ENCODE data around the gene ELK3.

Gene ELK3

DNA sequence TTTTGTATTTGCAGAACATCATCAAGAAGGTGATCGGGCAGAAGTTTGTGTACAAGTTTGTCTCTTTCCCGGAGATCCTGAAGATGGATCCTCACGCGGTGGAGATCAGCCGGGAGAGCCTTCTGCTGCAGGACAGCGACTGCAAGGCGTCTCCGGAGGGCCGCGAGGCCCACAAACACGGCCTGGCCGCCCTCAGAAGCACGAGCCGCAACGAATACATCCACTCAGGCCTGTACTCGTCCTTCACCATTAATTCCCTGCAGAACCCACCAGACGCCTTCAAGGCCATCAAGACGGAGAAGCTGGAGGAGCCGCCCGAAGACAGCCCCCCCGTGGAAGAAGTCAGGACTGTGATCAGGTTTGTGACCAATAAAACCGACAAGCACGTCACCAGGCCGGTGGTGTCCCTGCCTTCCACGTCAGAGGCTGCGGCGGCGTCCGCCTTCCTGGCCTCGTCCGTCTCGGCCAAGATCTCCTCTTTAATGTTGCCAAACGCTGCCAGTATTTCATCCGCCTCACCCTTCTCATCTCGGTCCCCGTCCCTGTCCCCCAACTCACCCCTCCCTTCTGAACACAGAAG, 52.8 kb downstream of the ELK3 start:
- Mint-ChIP-seq H3K9me3 (ENCODE audit: low read depth) (no peaks in the 10 kb centered on the region), H3K4me3 (no peak overlapping the region), H3K27me3 (no peaks in the 10 kb centered on the region), H3K4me1 (ENCODE audit: low read depth) (peaks cover 35% of the 10 kb centered on the region), H3K27ac (no peak overlapping the region), H3K36me3 (peaks cover 22% of the 10 kb centered on the region)

- Mint-ChIP-seq H3K9me3 (ENCODE audit: low read depth) (no peaks in the 10 kb centered on the region), H3K27ac (peak overlapping the region; percentile 22), H3K27me3 (no peaks in the 10 kb centered on the region), H3K4me3 (no peak overlapping the region), H3K4me1 (ENCODE audit: low read depth) (peaks cover 36% of the 10 kb centered on the region), H3K36me3 (peaks cover 25% of the 10 kb centered on the region)
Observed at GRCh38 chr12:96247563-96247962, 53.4 kb downstream of the ELK3 start.

- Mint-ChIP-seq H3K27ac (no peak overlapping the region), H3K9me3 (ENCODE audit: low read depth) (no peaks in the 10 kb centered on the region), H3K36me3 (peaks cover 23% of the 10 kb centered on the region), H3K4me1 (ENCODE audit: low read depth) (peaks cover 30% of the 10 kb centered on the region), H3K27me3 (no peaks in the 10 kb centered on the region), H3K4me3 (no peak overlapping the region)
Observed at GRCh38 chr12:96248136-96248931, 54.2 kb downstream of the ELK3 start.

DNA sequence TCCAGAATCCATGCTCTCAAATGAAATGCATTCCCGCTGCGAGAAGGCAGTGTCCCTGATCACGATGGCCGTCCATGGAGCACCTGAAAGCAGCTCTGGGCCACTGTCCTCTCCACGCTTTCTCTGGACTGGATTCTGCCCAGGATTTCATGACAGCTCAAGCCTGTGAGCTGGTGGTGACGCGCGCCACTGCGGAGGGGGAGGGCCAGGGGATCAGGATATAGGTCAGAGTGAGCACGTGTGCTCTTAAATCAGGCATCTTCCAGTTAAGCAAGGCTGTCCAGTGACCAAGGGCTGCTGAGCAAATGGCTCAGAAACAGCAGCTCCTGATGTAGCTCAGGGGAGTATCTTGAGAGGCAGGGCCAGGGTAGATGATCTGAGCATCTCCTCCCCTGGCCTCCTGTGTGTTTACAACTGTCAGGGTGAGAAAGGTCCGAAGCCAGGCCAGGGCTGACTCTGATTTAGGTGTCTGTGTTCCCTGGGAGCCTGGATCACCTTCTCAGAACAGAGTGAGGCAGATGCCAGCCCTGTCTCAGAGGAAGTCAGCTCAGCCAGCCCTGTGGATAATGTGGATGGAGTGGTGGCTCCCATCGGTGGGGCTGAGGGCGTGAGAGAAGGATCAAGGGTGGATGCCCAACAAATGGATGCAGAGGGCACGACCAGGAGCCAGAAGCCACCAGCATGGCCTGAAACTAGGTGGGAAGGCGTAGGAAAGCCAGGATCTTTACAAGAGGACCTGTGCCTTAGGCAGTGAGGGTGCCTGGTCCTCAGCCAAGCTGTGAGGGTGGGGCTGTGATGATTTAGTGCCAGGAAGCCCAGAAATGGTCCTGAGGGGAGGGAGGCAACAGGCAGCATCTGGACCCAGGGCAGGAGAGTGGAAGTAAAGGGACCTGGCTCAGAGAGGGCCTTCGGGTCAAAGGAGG, 55.3 kb downstream of the ELK3 start:
- Mint-ChIP-seq H3K9me3 (ENCODE audit: low read depth) (no peaks in the 10 kb centered on the region), H3K27ac (peak overlapping the region; percentile 22), H3K4me3 (no peak overlapping the region), H3K4me1 (ENCODE audit: low read depth) (peaks cover 32% of the 10 kb centered on the region), H3K36me3 (peaks cover 23% of the 10 kb centered on the region), H3K27me3 (no peaks in the 10 kb centered on the region)

- Mint-ChIP-seq H3K4me3 (no peak overlapping the region), H3K27me3 (no peaks in the 10 kb centered on the region), H3K27ac (peak overlapping the region; percentile 10), H3K4me1 (ENCODE audit: low read depth) (peaks cover 35% of the 10 kb centered on the region), H3K36me3 (peaks cover 23% of the 10 kb centered on the region), H3K9me3 (ENCODE audit: low read depth) (no peaks in the 10 kb centered on the region)
Observed at GRCh38 chr12:96250119-96250685, 56.0 kb downstream of the ELK3 start.

DNA sequence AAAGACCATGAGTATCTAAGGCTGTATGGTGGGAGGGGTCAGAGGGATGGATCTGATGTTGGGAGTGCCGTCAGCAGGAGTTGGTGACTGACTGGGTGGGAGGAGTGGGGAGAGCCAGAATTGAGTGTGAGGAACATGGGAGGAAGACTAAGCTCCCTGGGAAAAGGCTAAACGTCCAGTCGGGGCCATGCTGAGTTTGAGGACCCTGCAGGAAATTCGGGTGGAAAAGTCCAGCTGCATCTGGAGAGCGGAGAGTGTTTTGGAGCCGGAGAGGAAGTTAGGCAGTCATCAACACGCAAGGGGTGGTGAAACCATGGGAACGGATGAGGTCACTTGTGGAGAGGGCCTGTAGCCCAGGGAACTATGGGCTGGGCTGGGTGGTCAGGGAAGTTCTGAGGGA, 60.9 kb downstream of the ELK3 start:
- Mint-ChIP-seq H3K9me3 (ENCODE audit: low read depth) (no peaks in the 10 kb centered on the region), H3K27ac (peak overlapping the region; percentile 54), H3K27me3 (no peaks in the 10 kb centered on the region), H3K4me3 (no peak overlapping the region), H3K36me3 (peaks cover 19% of the 10 kb centered on the region), H3K4me1 (ENCODE audit: low read depth) (peaks cover 22% of the 10 kb centered on the region)

DNA sequence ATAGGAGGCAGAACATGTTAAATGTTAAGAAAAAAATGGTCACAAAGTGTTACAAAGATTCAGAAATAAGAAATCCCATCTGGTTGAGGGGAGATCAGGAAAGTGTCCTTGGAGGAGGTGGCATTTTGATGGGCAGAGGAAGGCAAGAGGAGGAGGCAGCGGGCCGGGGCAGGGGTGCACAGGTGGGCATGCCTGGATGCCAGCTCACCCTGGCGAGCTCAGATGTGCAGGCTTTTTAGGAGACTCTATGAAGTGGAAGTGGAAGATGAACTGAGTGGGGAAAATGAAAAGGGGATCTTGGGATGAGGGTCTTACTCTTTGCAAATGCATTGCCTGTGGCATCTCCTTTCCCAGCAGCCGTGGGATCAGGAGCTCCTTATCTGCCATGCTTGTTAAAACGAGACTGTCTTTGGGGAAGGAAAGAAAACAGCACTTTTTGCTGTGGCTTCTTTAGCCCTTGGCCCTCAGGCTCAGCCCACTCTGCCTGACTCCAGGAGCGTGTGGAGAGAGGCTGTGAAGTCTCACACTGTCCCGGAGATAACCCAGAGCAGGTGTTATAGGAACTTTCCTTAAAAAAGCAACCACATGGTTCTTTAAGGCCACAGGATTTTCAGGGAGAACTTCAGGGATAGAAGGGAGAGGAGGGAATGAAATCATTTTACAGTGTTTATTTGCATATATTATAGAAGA, 62.6 kb downstream of the ELK3 start:
- Mint-ChIP-seq H3K36me3 (peaks cover 11% of the 10 kb centered on the region), H3K4me3 (no peak overlapping the region)

DNA sequence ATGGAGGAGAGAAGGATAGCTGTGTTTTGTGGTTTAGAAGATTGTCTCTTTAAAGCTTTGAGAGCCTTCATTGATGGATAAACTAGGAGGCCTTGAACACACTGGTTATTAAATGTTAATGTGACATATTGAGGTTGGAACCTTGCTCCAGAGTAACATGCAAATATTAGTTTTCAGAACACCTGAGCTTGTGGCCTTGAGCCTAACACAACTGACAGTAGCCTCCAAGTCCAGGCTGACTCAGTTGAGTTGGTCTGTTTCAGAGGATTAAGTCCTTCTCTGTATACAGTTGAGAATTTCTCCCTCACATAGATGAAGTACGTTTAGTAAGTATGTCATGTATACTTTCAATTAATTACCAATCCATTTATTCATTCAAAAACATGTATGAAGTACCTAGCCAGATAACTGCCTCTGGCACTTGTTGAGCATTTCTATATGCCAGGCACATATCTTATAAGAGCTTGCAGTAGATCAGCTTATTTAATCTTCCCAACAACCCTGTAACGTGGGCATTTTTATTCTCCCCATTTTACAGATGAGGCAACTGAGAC, 63.5 kb downstream of the ELK3 start:
- H3K9me3 Mint-ChIP-seq (ENCODE audit: low read depth): no peaks in the 10 kb centered on the region
- H3K27me3 Mint-ChIP-seq: no peaks in the 10 kb centered on the region
- H3K4me1 Mint-ChIP-seq (ENCODE audit: low read depth): peaks cover 17% of the 10 kb centered on the region
- no peak overlapping the region for H3K4me3 Mint-ChIP-seq
- H3K36me3 Mint-ChIP-seq: peaks cover 7% of the 10 kb centered on the region
- no peak overlapping the region for H3K27ac Mint-ChIP-seq

More for the DNA sequence above, 62.6 kb downstream of the ELK3 start:
- no peaks in the 10 kb centered on the region for H3K27me3 Mint-ChIP-seq
- no peak overlapping the region for H3K27ac Mint-ChIP-seq
- H3K4me1 Mint-ChIP-seq (ENCODE audit: low read depth): peaks cover 21% of the 10 kb centered on the region
- no peaks in the 10 kb centered on the region for H3K9me3 Mint-ChIP-seq (ENCODE audit: low read depth)

DNA sequence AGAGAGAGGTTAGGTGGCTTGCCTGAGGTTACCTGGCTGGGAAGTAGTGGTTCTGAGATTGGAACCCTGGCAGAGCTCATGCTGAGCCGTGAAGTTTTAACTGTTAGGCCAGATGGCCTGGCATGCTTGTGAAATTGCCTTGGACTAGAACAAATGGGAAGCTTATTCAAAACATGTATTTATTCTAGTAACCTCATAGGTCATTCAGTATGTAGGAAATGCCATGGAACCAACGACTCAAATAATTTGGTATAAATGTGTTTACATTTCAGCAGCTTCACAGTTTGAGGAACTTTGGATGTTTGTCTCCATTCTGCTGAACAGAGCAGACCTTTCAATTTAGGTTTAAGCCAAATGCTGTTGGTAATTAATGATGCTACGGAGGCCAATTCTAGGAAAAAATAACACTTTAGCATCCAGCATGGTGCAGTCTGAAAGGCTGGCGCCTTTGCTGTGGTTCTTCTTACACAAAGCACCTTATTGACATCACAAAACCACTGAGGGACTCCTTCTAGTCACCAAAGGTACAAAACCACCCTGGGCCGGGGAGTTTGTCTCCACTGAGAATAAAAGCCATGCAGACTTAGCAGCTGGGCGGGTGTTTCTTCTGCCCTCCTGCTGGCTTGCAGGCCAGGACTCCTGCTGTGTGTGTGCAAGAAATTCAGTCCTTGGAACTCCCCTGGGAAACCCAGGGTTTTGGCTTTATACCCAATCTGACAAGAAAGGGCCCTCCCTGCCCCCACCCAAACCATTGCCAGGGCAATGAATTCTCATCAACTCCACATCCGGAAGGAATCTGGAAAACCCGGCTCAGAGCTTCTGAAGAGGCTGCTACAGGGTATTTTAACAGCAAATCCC, 64.2 kb downstream of the ELK3 start:
- H3K4me1 Mint-ChIP-seq (ENCODE audit: low read depth): peaks cover 16% of the 10 kb centered on the region
- no peaks in the 10 kb centered on the region for H3K9me3 Mint-ChIP-seq (ENCODE audit: low read depth)
- H3K36me3 Mint-ChIP-seq: peaks cover 6% of the 10 kb centered on the region
- H3K4me3 Mint-ChIP-seq: no peak overlapping the region
- H3K27me3 Mint-ChIP-seq: no peaks in the 10 kb centered on the region
- no peak overlapping the region for H3K27ac Mint-ChIP-seq

DNA sequence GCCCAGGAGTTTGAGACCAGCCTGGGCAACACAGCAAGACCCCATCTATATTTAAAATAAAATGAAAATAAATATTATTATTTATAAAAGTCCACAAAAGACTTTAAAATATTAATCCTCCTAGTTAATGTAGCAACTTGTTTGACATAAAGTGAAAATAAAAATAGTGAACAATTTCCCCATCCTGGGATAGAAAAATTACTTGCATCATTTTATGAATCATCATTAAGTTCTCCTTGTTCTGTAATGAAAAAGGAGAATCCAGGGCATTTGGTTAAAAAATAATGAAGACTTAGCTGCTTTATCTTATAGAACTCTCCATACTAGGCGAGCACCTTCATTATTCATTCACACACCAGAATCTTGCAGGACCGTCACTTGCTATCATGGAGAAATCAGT, 66.1 kb downstream of the ELK3 start:
- Mint-ChIP-seq H3K4me1 (ENCODE audit: low read depth) (peaks cover 11% of the 10 kb centered on the region), H3K4me3 (no peak overlapping the region), H3K9me3 (ENCODE audit: low read depth) (no peaks in the 10 kb centered on the region), H3K27me3 (no peaks in the 10 kb centered on the region), H3K27ac (peak overlapping the region; percentile 77), H3K36me3 (peaks cover 10% of the 10 kb centered on the region)

DNA sequence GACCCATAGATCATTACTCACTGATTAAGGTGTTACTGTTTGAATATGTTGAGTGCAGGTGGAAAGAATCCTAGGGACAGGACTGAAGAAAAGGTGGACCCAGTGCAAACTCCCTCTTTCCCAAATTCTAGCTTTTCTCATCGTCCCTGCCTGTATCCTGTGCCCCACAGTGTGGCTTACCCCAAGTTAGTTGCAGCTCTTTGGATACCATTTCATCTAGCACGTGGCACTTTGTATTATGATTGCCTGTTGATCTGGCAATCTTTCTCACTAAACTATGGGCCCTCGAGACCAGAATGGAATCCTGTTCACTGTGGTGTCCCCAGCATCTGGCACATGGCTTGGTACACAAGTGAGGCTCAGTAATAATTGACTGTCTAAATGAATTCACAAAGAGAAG, 66.5 kb downstream of the ELK3 start:
- Mint-ChIP-seq H3K27ac (peak overlapping the region; percentile 77), H3K36me3 (peaks cover 10% of the 10 kb centered on the region), H3K4me1 (ENCODE audit: low read depth) (peaks cover 11% of the 10 kb centered on the region), H3K27me3 (no peaks in the 10 kb centered on the region), H3K4me3 (no peak overlapping the region), H3K9me3 (ENCODE audit: low read depth) (no peaks in the 10 kb centered on the region)

DNA sequence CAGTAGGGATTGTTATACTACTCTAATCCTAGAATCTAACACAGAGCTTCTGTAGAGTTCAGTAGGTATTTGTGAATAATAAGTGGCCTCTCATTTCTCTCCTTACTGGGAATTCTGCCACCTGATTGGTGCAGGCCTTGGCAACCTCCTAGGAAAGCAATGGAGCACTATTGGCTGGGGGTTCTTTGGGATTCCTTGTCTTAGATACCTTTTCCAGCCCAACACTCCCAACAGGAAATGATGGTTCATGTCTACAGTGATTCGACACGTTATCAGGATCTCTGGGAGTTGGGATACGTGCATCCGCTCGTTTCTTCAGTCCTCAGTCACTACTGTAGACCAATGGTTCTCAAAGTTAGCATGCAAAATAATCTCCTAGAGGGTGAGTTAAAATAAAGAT, 67.4 kb downstream of the ELK3 start:
- H3K27ac Mint-ChIP-seq: peak overlapping the region; percentile 77
- H3K4me3 Mint-ChIP-seq: no peak overlapping the region
- no peaks in the 10 kb centered on the region for H3K27me3 Mint-ChIP-seq
- peaks cover 13% of the 10 kb centered on the region for H3K4me1 Mint-ChIP-seq (ENCODE audit: low read depth)
- no peaks in the 10 kb centered on the region for H3K9me3 Mint-ChIP-seq (ENCODE audit: low read depth)
- H3K36me3 Mint-ChIP-seq: peaks cover 10% of the 10 kb centered on the region

DNA sequence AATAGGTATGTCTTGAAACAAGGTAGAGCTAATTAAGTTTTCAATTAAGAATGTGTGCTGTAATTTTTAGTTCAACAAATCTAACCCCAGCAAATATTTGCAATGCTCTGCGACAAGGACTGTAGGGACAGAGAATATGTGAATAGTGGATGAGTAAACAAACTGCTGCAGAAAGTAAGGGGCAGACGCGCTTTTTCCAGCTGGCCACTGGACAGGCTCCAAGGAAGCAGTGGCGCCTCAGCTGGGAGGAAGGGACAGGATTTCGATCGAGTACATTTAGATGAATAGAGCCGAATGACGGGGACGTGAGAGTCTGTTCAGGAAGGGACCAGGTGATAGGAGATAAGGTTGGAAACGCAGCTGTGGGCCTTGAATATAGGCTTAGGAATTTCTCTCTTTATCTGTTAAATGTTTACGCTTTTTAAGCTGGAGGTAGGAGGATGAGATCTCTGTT, 69.3 kb downstream of the ELK3 start:
- peak overlapping the region; percentile 69 for H3K27ac Mint-ChIP-seq
- H3K4me3 Mint-ChIP-seq: no peak overlapping the region
- peaks cover 25% of the 10 kb centered on the region for H3K4me1 Mint-ChIP-seq (ENCODE audit: low read depth)
- peaks cover 11% of the 10 kb centered on the region for H3K36me3 Mint-ChIP-seq
- no peaks in the 10 kb centered on the region for H3K9me3 Mint-ChIP-seq (ENCODE audit: low read depth)
- H3K27me3 Mint-ChIP-seq: no peaks in the 10 kb centered on the region
